Fibroblast of lung (primary cell): ENCODE data around the gene SLC30A7.

ENCODE experiments used
- CTCF ChIP-seq, 2 donors: IDR thresholded peaks in 1 of 2; conservative IDR thresholded peaks in 1 of 2; 1 replicate in 1 of 2; 2 replicates in 1 of 2; pipeline ENCODE4 v1.5.1; 2011 to 2012; ENCODE audit warnings: low read length in 2 of 2, control low read depth in 1 of 2, inconsistent platforms in 1 of 2, low read depth in 1 of 2, mild to moderate bottlenecking in 1 of 2
- EZH2 ChIP-seq: IDR thresholded peaks from 2 replicates; pipeline ENCODE4 v1.5.1; 2012; ENCODE audit warnings: low read length, control low read depth, mild to moderate bottlenecking; ENCODE audit errors: missing control alignments

- TF ChIP-seq CTCF (conservative IDR thresholded peaks at IDR 0.05 in 1 of 2, IDR thresholded peaks at IDR 0.05 in 1 of 2; ENCODE audit: low read depth in 1 of 2, low read length in 2 of 2) (no peak), EZH2 (no peak)
Measured at GRCh38 chr1:100988121-100988520, 92.2 kb downstream of the SLC30A7 start.
